Hepatic stellate cell (primary cell): ENCODE measurements around the gene KLK14.

Source experiments
- DNase-seq: peaks from one replicate; pipeline ENCODE4 v3.0.0; 2011; ENCODE audit warnings: low spot score

KLK14 gene

DNA sequence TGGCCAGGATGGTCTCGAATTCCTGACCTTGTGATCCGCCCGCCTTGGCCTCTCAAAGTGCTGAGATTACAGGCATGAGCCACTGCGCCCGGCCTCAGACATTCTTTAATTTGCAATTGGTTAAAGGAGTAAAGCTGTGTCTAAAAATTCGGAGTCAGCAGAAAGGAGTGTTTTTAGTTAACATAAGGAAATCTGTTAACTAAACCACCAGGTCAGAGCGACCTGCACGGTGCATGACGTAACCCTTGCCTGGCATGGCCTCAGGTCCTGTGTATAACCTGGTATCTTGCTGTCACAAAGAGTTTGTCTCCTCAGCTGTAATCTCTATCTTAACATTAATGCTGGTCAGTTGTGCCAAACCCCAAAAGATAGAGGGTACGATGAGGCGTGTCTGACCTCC lies 38.4 kb downstream of the KLK14 start:
- no peak for DNase-seq

- no peak for DNase-seq
Measured at GRCh38 chr19:51043497-51043896, 39.2 kb downstream of the KLK14 start.

GRCh38 chr19:51040151-51040550 lies 42.5 kb downstream of the KLK14 start:
- no peak for DNase-seq

GRCh38 chr19:51036519-51036918 lies 46.2 kb downstream of the KLK14 start:
- DNase-seq: no peak

DNA sequence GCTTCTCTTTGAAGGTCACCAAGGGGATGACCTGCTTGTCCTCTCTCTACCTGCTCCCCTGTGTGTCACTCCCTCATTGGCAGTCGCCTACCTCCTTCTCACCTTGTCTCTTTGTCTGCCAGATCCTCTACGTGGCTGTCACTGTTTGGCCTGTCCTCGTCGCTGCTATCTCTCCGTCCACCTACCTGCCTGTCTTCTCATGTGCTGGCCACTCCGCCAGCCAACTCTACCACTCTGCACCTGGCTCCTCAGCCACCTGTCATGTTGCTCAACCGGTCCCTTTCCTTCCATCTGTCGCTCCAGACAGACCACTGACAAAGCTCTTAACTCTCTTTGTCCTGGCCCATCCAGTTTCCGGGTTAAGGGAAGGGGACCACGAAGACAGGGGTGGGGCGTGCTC lies 48.0 kb downstream of the KLK14 start, which contains the start of gene KLK12:
TSS of gene KLK12 (minus strand) at position 299 of the 400 bp plus-strand sequence. CDS start 381 bp downstream, outside the sequence.
- no peak for DNase-seq

- DNase-seq: no peak
Measured at GRCh38 chr19:51031880-51032225, 50.8 kb downstream of the KLK14 start.

- no peak for DNase-seq
Measured at GRCh38 chr19:51031220-51031879, 51.3 kb downstream of the KLK14 start.

- DNase-seq: no peak
Measured at GRCh38 chr19:51030631-51031030, 52.1 kb downstream of the KLK14 start.

DNA sequence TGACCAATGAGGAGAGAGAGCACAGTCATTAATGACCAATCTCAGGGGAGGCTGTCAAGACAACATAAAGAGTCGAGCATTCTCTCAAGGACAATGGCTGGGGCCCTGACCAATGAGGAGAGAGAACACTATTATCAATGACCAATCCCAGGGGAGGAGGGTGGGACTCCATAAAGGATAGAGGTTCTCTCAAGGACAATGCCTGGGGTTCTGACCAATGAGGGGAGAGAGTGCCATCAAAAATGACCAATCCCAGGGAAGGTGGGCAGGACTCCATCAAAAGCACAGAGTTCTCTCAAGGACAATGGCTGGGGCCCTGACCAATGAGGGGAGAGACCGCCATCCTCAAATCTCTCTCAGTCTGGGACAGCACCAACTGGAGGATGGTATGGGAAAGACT lies 53.0 kb downstream of the KLK14 start:
- no peak for DNase-seq
